WTC11 (cell line): Measurements from ENCODE around the gene FER1L5. TPM values are rescaled to one million over a fixed set of nuclear protein-coding genes. Genes with fewer than 3 reads are reported as not detected.

Experiments used
- ATAC-seq: fragments of 200-7000 bp; cut with Tn5 transposase; 2 replicates; pipeline ENCODE4 v1.10.0; 2021; ENCODE audit warnings: mild to moderate bottlenecking, moderate library complexity
- CTCF ChIA-PET: fragments of 300-600 bp; sonication (Branson Sonifier 250); formaldehyde crosslinking; loops from one replicate; lab custom pipeline; 2021; ENCODE audit warnings: antibody characterized with exemption; lab: Charles Lee
- POLR2A ChIA-PET: fragments of 350-600 bp; sonication (Branson Sonifier 250); formaldehyde crosslinking; loops from one replicate; lab custom pipeline; 2021; ENCODE audit warnings: antibody characterized with exemption; lab: Charles Lee
- DNase-seq: peaks from one replicate; pipeline ENCODE4 v3.0.0; 2021; ENCODE audit warnings: low spot score
- H3K27ac Mint-ChIP-seq: 2 replicates; pipeline ENCODE4 v1.8.0; 2021; ENCODE audit warnings: mixed read lengths
- H3K27me3 Mint-ChIP-seq: 2 replicates; pipeline ENCODE4 v1.8.0; 2021; ENCODE audit warnings: low read depth, mild to moderate bottlenecking, moderate library complexity, mixed read lengths
- H3K36me3 Mint-ChIP-seq: 2 replicates; pipeline ENCODE4 v1.8.0; 2021; ENCODE audit warnings: mixed read lengths
- H3K4me1 Mint-ChIP-seq: 2 replicates; pipeline ENCODE4 v1.8.0; 2022; ENCODE audit warnings: mixed read lengths
- H3K4me3 Mint-ChIP-seq: 2 replicates; pipeline ENCODE4 v1.8.0; 2021; ENCODE audit warnings: mild to moderate bottlenecking, moderate library complexity, mixed read lengths
- H3K9me3 Mint-ChIP-seq: 2 replicates; pipeline ENCODE4 v1.8.0; 2021; ENCODE audit warnings: mixed read lengths
- ATF1 ChIP-seq: sonication (generic); formaldehyde crosslinking; IDR thresholded peaks from 2 replicates; pipeline ENCODE4 v1.8.1; 2023; ENCODE audit warnings: mild to moderate bottlenecking, moderate library complexity, missing genetic modification reagents
- ATF3 ChIP-seq: sonication (generic); formaldehyde crosslinking; conservative IDR thresholded peaks from 2 replicates; pipeline ENCODE4 v1.8.1; 2022; ENCODE audit warnings: mild to moderate bottlenecking, missing genetic modification reagents
- CREB1 ChIP-seq: sonication (generic); formaldehyde crosslinking; IDR thresholded peaks from 2 replicates; pipeline ENCODE4 v1.8.0; 2023; ENCODE audit warnings: mild to moderate bottlenecking, missing genetic modification reagents
- CREM ChIP-seq: sonication (generic); formaldehyde crosslinking; IDR thresholded peaks from 2 replicates; pipeline ENCODE4 v1.8.1; 2022; ENCODE audit warnings: mild to moderate bottlenecking, missing genetic modification reagents, moderate library complexity
- E2F5 ChIP-seq: sonication (generic); formaldehyde crosslinking; IDR thresholded peaks from 2 replicates; pipeline ENCODE4 v1.8.1; 2022; ENCODE audit warnings: mild to moderate bottlenecking, moderate library complexity, missing genetic modification reagents
- FOXK1 ChIP-seq: sonication (generic); formaldehyde crosslinking; IDR thresholded peaks from 2 replicates; pipeline ENCODE4 v1.8.0; 2022; ENCODE audit warnings: mild to moderate bottlenecking, moderate library complexity, missing genetic modification reagents
- GRHL2 ChIP-seq: fragments of 250-450 bp; sonication (Bioruptor Pico); IDR thresholded peaks from 2 replicates; pipeline ENCODE4 v1.8.0; 2022; ENCODE audit warnings: mild to moderate bottlenecking, moderate library complexity; ENCODE audit not compliant: insufficient replicate concordance, severe bottlenecking
- HMGXB4 ChIP-seq: sonication (generic); formaldehyde crosslinking; IDR thresholded peaks from 2 replicates; pipeline ENCODE4 v1.8.1; 2023; ENCODE audit warnings: mild to moderate bottlenecking, moderate library complexity, missing genetic modification reagents
- JUN ChIP-seq: sonication (generic); formaldehyde crosslinking; IDR thresholded peaks from 2 replicates; pipeline ENCODE4 v1.8.0; 2023; ENCODE audit warnings: mild to moderate bottlenecking, missing genetic modification reagents
- TCF7 ChIP-seq: sonication (generic); formaldehyde crosslinking; IDR thresholded peaks from 2 replicates; pipeline ENCODE4 v1.8.0; 2022; ENCODE audit warnings: mild to moderate bottlenecking, low read depth, missing genetic modification reagents, moderate library complexity
- TP53 ChIP-seq: sonication (generic); formaldehyde crosslinking; IDR thresholded peaks from 2 replicates; pipeline ENCODE4 v1.8.1; 2023; ENCODE audit warnings: mild to moderate bottlenecking, missing genetic modification reagents
- USF1 ChIP-seq: sonication (generic); formaldehyde crosslinking; IDR thresholded peaks from 2 replicates; pipeline ENCODE4 v1.8.0; 2022; ENCODE audit warnings: mild to moderate bottlenecking, missing genetic modification reagents
- ZBTB43 ChIP-seq: sonication (generic); formaldehyde crosslinking; IDR thresholded peaks from 2 replicates; pipeline ENCODE4 v1.8.1; 2023; ENCODE audit warnings: mild to moderate bottlenecking, missing genetic modification reagents
- ZNF281 ChIP-seq: sonication (generic); formaldehyde crosslinking; IDR thresholded peaks from 2 replicates; pipeline ENCODE4 v1.8.0; 2023; ENCODE audit warnings: mild to moderate bottlenecking, missing genetic modification reagents
- ZNF317 ChIP-seq: sonication (generic); formaldehyde crosslinking; IDR thresholded peaks from 2 replicates; pipeline ENCODE4 v1.8.1; 2023; ENCODE audit warnings: low read depth, mild to moderate bottlenecking, moderate library complexity, missing genetic modification reagents, borderline replicate concordance
- ZNF512 ChIP-seq: sonication (generic); formaldehyde crosslinking; IDR thresholded peaks from 2 replicates; pipeline ENCODE4 v1.8.1; 2022; ENCODE audit warnings: missing genetic modification reagents, borderline replicate concordance
- total RNA-seq: library from RNA; stranded (reverse); gene quantifications from 3 replicates; pipeline ENCODE4 v1.2.3, GENCODE V29; 2021

FER1L5 gene
- total RNA-seq, 1 experiment from 2014 or later = 1.4 TPM

GRCh38 chr2:96683972-96684820, 41.6 kb downstream of the FER1L5 start:
- ChIA-PET POLR2A (no interaction called here), CTCF (no interaction called here)
- no peak overlapping the region for H3K4me3 Mint-ChIP-seq
- no peaks in the 10 kb centered on the region for H3K36me3 Mint-ChIP-seq
- ATAC-seq (no peak), DNase-seq (no peak)
- peaks cover 16% of the 10 kb centered on the region for H3K4me1 Mint-ChIP-seq
- H3K9me3 Mint-ChIP-seq = no peaks in the 10 kb centered on the region
- no peak for TF ChIP-seq ZNF281 (CRISPR knock-in tag)
- no peaks in the 10 kb centered on the region for H3K27me3 Mint-ChIP-seq
- no peak overlapping the region for H3K27ac Mint-ChIP-seq

GRCh38 chr2:96684883-96685576, 42.5 kb downstream of the FER1L5 start:
- H3K4me1 Mint-ChIP-seq = peaks cover 10% of the 10 kb centered on the region
- H3K36me3 Mint-ChIP-seq = no peaks in the 10 kb centered on the region
- H3K9me3 Mint-ChIP-seq = no peaks in the 10 kb centered on the region
- H3K27ac Mint-ChIP-seq = no peak overlapping the region
- no peak overlapping the region for H3K4me3 Mint-ChIP-seq
- DNase-seq (no peak), ATAC-seq (no peak; the same call in 1 of the 2 replicates)
- no peak for TF ChIP-seq TP53 (CRISPR knock-in tag)
- TF ChIP-seq E2F5 (CRISPR knock-in tag) = no peak
- no peak for TF ChIP-seq CREB1 (CRISPR knock-in tag)
- no peak for TF ChIP-seq FOXK1 (CRISPR knock-in tag)
- TF ChIP-seq ATF3 (CRISPR knock-in tag) = no peak
- TF ChIP-seq ZNF512 (CRISPR knock-in tag) = no peak
- no peak for TF ChIP-seq HMGXB4 (CRISPR knock-in tag)
- TF ChIP-seq ZBTB43 (CRISPR knock-in tag) = no peak
- no peak for TF ChIP-seq TCF7
- TF ChIP-seq ZNF317 (CRISPR knock-in tag) = no peak
- TF ChIP-seq JUN = no peak
- TF ChIP-seq CREM = no peak
- no peak for TF ChIP-seq GRHL2 (CRISPR knock-in tag)
- no peak for TF ChIP-seq USF1 (CRISPR knock-in tag)
- no peak for TF ChIP-seq ATF1
- no peaks in the 10 kb centered on the region for H3K27me3 Mint-ChIP-seq
- ChIA-PET POLR2A (no interaction called here), CTCF (interaction anchor here (1.0 kb wide), 1 partner anchor 115 kb away, joined by 3 read pairs; no protein-coding TSS in a partner anchor)
